Skin of body (tissue), 2 donors: Measurements from ENCODE around the gene PAXX. TPM values are rescaled to one million over a fixed set of nuclear protein-coding genes. Genes with fewer than 3 reads are reported as not detected.

ENCODE experiments used
- DNase-seq: peaks from one replicate; lab custom pipeline; 2025; lab: John Stamatoyannopoulos, UW
- total RNA-seq: library from RNA; depleted of rRNA; stranded (reverse); fragments of >200 nt; gene quantifications from one replicate; pipeline ENCODE4 v1.2.3, GENCODE V29; 2014

Gene PAXX
- total RNA-seq, 1 donor from 2014 or later: 13.0 TPM

GRCh38 chr9:136952876-136953770 lies 39.1 kb upstream of the PAXX start:
- DNase-seq: no peak

- DNase-seq: no peak
Observed at GRCh38 chr9:136953771-136954269, 38.4 kb upstream of the PAXX start.

- no peak for DNase-seq
Observed at GRCh38 chr9:136954270-136955083, 37.7 kb upstream of the PAXX start.

GRCh38 chr9:136955202-136955942 lies 36.9 kb upstream of the PAXX start:
- no peak for DNase-seq

- no peak for DNase-seq
Observed at GRCh38 chr9:136955943-136956335, 36.3 kb upstream of the PAXX start.

- no peak for DNase-seq
Observed at GRCh38 chr9:136956604-136957003, 35.6 kb upstream of the PAXX start.

- no peak for DNase-seq
Observed at GRCh38 chr9:136957461-136957860, 34.8 kb upstream of the PAXX start.

GRCh38 chr9:136957901-136958300 lies 34.3 kb upstream of the PAXX start:
- DNase-seq: no peak

- DNase-seq: no peak
Observed at GRCh38 chr9:136958473-136958872, 33.7 kb upstream of the PAXX start.

- DNase-seq: no peak
Observed at GRCh38 chr9:136958898-136959850, 33.0 kb upstream of the PAXX start.

GRCh38 chr9:136960212-136960937 lies 31.8 kb upstream of the PAXX start:
- DNase-seq: no peak

GRCh38 chr9:136960938-136961275 lies 31.3 kb upstream of the PAXX start:
- DNase-seq: no peak

- DNase-seq: no peak
Observed at GRCh38 chr9:136961279-136962065, 30.8 kb upstream of the PAXX start.

- no peak for DNase-seq
Observed at GRCh38 chr9:136962163-136962562, 30.1 kb upstream of the PAXX start.

GRCh38 chr9:136962701-136963248 lies 29.4 kb upstream of the PAXX start:
- no peak for DNase-seq

- DNase-seq: no peak
Observed at GRCh38 chr9:136963341-136963740, 28.9 kb upstream of the PAXX start.

GRCh38 chr9:136963751-136964150 lies 28.5 kb upstream of the PAXX start:
- DNase-seq: no peak

- no peak for DNase-seq
Observed at GRCh38 chr9:136964171-136964689, 28.0 kb upstream of the PAXX start.
